Measurements from ENCODE around the gene ZNF70.
A peak's percentile ranks its signal among the peaks of the same experiment; 100 is the strongest.

The ZNF70 gene

DNA sequence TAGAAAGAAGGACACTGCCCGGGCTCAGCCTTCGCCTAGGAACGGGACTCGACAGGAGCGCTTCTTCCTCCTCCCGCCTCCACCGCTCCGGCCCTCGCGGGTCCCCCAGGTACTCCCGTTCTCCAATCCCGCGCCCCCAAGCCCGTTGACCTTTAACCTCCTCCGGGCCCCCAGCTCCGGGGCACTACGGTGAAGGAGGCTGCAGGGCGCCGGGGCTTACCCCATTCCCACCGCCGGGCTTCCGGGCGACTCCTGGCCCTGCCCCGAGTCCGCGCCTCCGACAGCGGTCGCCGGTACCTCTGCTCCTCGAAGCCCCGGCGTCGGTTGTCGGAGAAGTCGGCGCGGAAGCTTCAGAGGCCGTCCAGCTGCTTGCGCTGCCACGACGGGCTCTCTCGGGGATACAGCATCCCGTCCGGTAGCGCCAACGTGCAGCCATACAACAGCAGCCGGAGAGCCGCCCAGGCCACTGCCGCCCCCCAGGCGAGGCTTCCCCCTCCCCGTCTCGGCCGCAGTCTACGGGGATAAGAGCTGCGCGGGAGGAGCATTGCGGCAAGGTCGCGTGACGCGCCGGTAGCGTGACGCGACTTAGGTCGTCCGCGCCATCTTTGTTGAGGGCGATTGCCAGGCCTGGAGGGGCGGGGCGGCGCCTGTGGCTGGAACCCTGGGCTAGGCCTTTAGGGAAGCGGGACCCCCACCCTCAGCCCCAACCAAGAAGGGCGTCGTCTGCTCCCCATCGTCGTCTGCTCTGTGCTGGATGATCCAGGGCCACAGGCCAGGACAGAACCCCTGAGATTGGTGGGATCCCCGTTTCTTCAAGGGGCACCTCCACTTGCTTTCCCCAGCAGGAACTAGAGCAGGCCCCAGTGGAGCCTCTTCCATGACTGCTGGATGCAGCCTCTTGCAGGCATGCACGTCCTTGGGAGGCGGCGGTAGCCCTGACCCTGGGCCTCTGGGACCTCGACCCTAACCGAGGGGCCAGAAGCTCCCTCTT lies 33.8 kb downstream of the ZNF70 start:
- DNase-seq (ENCODE audit: low read depth in 2 of 2): peak; percentile 64 to 66

DNA sequence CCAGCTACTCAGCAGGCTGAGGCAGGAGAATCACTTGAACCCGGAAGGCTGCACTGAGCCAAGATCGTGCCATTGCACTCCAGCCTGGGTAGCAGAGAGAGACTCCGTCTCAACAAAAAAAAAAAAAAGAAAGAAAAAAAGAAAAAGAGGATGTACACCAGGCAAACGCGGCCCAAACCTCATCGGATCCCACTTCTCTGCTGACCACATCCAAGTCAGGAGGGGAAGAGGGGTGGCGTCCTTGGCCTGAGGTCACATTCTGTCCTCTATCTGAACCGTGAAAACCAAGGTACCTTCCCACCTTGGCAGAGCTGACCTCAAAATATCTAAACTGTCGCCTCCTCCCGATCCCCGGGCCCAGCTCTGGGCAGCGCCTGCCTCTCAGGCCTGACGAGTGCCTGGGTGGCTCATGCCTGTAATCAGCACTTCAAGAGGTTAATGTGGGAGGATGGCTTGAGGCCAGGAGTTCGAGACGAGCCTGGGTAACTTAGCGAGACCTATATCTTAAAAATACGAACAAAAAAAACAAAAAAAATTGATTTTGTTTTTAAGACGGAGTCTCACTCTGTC lies 35.0 kb downstream of the ZNF70 start:
- DNase-seq (ENCODE audit: low read depth in 2 of 2): no peak

DNA sequence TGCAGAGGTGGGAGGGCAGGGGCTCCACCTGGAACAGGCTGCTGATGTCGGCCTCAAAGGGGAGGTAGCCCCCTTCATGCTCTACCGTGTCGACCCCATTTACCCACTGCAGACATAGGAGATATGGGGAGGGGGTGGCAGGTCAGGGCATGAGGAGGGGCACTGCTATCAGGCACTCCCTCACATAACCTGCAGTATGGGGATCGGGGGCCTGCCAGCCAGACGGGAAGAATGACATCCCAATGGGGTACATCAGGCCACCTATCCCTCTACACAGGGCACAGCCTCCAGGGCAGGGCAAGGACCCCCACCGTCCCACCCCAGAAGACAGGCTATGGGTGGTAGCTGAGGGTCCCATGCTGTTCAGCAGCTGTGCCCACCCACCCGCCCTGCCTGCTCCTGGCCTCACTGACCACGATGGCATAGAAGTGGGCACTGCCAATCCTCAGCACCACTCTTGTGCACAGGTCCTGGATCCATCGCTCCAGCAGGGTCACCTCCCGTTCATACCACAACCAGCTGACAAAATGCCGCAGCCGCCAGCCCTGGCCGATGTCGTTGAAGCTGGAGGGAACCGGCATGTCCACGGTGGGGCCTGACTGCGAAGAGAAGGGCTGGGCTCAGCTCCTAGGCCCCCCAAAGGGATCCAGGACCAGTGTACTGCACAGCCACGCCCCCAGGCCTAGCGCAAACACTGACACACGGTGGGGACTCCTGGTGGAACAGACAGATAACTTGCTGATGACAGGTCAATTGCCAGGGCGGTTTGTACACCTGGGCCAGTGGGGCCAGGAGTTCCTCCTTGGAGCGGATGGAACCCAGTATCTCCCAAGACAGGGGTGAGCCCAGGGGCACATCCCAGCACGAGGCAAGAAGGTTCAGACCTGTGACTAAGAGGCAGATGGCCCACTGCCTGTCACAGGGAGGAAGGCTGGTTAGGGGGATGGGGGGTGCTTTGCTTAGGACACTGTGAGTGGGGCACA lies 36.0 kb downstream of the ZNF70 start:
- DNase-seq (ENCODE audit: low read depth in 2 of 2): no peak

DNA sequence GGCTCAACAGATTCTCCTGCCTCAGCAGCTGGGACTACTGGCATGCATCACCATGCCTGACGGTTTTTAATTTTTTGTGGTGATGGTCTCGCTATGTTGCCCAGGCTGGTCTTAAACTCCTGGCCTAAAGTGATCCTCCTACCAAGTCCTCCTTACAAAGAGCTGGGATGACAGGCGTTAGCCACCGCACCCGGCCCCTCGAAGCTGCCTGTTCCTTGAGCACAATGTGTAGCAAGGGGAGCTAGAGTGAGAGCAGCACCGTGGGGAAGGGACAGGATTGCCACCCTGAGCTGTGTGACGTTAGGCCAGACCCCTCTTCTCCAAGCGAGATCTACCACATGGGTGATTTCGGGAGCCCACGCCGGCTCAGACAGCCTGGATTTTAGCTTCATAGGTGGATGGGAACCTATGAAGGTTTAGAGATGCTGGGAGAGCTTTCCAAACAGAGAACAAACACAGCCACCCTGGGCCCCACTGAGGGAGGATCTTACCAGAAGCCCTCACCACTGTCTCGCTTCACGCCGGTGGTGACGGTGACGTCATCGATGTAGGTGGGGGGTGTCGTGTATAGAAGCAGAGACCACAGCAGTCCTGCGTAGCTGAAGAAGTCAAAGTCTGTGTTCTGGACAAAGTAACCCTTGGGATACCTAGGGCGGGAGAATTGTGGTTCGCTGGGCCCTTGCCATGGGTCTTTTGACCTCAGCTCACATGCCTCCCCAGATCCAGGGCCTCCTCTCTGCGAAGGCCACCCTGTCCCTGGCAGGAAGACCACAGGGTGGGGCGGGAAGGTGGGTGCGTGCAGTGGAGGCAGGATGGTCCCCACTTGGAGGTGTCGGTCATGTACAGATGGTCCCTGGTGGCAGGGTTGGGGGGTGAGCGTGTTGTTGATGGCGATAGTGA lies 37.0 kb downstream of the ZNF70 start:
- DNase-seq (ENCODE audit: low read depth in 2 of 2): no peak

DNA sequence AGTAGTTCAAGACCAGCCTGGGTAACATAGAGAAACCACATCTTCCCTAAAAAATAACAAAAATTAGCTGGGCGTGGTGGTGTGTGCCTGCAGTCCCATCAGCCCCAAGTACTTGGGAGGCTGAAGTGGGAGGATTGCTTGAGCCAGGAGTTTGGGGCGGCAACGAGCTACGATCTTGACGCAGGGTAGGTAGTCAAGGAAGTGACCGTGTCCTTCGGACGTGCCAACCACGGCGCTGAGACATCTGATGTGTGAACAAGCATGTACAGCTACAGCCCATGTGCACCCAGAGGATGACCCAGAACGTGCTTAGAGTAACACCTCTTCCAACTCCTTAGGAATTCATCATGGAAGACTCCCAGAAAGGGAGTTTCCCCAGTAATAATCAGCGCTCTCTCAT lies 38.7 kb downstream of the ZNF70 start:
- no peak for DNase-seq (ENCODE audit: low read depth in 2 of 2)

DNA sequence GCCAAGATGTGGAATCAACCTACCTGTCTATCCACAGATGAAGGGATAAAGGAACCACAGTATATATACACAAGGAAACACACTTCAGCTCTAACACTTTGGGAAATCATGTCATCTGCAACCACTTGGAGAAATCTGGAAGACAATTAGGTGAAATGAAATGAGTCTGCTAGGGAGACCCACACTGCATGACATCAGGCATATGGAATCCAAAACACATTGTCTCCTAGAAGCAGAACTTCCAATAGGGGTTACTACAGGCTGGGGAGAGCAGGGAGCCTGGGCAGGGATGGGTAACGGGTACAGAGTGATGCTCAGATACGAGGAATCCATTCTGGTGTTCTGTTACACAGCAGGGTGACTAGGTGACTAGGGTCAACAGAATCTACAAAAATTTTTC lies 41.8 kb downstream of the ZNF70 start:
- peak; percentile 5 to 15 for DNase-seq (ENCODE audit: low read depth in 2 of 2)

DNA sequence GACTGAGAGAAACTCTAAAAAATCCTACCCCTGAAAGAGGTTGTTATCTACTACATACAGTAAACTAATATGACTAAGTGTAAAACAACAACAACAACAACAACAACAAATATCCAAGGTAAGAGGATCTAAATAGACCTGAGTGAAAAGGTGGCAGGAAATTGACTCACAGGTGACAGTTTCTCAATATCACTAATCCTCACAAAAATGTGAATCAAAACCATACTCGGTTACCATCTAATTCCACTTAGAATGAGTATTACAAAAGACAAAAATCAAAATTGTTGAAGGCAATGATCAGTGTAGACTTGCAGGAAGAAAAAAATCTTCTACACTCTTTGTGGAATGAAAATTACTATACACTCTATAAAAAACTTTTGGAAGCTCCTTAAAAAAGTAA lies 42.6 kb downstream of the ZNF70 start:
- no peak for DNase-seq (ENCODE audit: low read depth in 2 of 2)

DNA sequence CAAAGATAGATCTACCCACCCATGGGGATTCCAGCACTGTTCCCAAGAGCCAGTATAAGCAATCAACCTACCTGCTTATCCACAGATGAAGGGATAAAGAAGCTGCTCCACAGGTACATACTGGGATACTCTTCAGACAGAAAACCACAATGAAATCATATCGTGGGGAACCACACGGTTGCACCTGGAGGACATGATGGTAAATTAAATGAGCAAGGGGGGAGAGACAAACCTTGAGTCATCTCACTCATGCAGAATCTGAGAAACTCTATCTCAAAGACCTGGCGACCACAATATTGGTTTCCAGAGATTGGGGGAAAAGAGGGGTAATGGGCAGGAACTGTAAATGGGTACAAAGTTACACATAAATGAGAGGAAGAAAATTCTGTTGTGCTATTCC lies 45.6 kb downstream of the ZNF70 start:
- DNase-seq (ENCODE audit: low read depth in 2 of 2): no peak

DNA sequence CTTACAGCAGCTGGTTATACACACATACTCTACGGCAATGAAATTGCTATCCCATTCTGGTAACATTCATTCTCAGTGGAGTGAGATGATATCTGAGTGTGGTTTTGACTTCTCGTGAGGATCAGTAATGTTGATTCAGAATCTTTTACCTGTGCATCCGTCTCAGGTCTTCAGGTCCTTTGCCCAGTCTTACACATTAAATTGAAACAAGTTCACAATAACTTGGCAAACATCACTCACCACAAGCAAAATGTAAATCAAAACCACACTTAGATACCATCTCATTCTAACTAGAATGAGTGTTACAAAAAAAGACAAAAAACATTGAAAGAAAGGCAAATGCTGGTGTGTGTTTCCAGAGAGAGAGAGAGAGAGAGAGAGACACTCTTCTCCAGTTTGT lies 46.1 kb downstream of the ZNF70 start:
- no peak for DNase-seq (ENCODE audit: low read depth in 2 of 2)

DNA sequence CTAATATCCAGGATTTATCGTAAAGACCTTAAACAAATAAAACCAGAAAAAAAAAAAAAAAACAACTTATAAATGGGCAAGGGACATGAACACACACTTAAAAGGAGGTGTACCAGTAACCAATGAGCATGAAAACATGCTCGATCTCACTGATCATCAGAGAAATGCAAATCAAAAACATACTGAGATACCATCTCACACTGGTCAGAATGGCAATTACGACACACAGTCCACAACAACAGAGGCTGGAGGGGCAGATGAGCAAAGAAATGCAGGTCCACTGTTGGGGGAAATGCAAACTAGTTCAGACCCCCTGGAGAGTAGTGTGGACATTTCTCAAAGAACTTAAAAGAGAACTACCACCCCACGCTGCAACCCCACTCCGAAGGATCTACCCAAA lies 46.9 kb downstream of the ZNF70 start:
- no peak for DNase-seq (ENCODE audit: low read depth in 2 of 2)

DNA sequence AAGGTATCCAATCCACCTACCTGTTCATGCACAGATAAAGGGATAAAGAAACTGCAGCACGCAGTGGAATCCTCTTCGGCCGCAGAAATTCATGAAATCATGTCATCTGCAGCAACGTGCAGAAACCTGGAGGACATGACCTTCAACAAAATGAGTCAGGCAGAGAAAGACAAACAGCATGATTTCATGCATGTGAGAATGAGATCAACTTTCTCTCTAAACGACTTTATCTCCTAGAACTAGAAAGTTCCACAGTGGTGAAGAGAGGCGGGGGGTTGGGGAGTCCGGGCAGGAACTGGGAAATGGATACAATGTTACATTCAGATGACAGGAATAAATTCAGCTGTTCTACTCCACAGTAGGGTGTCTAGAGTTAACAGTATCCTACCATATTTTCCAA lies 50.2 kb downstream of the ZNF70 start:
- no peak for DNase-seq (ENCODE audit: low read depth in 2 of 2)

DNA sequence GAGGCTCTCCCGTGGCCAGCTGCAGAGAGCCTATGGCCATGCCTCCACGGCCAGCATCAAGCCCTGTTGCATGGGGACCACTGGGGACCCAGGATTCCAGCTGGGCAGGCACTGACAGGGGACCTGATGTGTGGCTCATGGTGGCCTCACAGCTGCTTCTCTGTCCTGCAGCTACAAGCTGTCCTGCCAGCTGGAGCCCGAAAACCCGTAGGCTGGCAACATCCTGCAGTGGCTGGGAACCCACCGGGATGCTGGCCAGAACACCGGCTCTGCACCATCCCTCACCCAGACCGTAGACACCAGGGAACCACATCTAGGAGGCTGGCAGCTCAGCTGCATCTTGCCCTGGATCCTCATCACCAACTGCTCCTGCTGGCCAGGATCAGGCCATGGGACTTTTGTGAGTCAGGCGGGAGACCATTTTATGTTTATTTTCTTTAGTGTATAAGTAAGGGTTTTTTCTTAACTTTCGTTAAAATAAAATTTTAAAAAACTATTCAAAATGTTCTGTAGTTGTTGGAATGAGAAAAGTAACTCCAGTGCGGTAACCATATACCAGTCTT lies 52.2 kb downstream of the ZNF70 start:
- DNase-seq (ENCODE audit: low read depth in 2 of 2): no peak

DNA sequence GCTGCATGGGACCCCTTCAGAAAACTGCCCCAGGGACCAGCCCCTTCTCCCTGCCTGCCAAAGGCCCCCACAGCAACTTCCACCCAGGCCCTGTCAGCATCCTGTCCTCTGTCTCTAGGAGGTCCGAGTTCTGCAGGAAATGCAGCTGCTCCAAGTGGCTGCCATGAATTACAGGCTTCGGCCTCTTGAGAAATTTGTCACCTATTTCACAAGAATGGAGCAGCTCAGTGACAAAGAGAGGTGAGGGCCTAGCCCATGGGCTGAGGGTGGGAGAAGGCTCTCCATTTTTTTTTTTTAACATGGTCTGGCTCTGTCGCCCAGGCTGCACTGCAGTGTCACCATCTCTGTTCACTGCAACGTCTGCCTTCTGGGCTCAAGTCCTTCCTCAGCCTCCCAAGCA lies 52.8 kb downstream of the ZNF70 start:
- no peak for DNase-seq (ENCODE audit: low read depth in 2 of 2)

DNA sequence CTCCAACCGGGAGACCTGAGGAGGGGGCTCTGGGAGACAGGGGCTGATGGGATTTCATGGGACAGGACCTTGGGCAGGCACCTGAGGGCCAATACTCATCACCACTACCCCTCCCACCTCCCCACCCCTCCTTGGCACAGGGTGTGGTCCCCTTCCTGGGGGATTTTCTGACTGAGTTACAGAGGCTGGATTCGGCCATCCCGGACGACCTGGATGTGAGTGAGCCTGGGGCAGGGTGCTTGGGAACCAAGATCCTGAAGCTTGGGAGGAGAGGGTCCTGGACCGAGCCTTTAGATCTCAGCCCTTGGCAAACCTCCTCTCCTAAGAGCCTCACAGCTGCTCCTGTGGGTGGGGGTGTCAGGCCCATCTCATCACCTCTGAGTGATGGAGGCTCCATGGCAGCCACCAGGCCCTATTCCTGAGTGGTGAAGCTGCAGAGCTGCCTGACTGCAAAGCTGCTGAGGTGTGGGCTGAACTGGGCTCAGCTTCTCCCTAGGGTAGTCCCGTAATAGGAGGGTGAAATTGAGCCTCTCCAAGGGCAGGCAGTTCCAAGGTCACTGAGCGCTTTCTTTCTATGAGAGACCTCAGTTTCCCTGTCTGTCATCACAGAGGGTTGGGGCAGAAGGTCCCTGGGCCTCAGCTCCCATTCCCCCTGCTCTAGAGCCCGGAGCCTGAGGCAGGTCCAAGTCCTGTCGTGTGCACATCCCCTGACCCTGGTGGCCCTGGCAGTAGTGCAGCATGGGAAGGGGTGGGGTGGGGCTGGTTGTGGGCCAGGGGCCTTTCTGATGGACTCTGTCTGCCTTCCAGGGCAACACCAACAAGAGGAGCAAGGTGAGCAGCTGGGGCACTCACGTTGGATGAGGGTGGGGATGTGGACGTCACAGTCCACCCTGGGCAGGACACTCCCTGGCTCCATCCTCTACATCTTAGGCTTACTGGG lies 53.6 kb downstream of the ZNF70 start:
- no peak for DNase-seq (ENCODE audit: low read depth in 2 of 2)

DNA sequence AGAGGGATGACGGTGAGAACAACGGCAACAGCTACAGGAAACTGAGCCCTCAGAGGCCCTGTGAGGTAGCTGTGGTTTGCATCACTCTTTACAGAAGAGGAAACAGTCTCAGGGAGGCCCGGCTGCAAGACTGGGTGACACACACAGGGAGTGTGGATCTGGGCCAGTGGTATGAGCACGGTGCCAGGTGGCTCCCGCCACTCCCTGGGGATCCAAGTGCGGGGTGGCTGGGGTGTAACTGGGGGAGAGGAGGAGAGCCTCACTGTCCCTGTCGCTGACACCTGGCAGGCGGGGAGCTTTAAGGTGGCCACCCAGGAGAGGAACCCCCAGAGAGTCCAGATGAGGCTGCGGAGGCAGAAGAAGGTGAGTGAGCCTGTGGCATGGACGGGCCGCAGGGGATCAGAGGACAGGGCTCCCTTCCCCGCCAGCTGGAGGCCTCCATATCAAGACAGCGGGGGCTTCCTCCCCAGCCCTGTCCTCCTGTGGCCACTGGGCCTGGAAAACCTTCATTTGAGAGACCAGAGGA lies 54.5 kb downstream of the ZNF70 start:
- DNase-seq (ENCODE audit: low read depth in 2 of 2): no peak

DNA sequence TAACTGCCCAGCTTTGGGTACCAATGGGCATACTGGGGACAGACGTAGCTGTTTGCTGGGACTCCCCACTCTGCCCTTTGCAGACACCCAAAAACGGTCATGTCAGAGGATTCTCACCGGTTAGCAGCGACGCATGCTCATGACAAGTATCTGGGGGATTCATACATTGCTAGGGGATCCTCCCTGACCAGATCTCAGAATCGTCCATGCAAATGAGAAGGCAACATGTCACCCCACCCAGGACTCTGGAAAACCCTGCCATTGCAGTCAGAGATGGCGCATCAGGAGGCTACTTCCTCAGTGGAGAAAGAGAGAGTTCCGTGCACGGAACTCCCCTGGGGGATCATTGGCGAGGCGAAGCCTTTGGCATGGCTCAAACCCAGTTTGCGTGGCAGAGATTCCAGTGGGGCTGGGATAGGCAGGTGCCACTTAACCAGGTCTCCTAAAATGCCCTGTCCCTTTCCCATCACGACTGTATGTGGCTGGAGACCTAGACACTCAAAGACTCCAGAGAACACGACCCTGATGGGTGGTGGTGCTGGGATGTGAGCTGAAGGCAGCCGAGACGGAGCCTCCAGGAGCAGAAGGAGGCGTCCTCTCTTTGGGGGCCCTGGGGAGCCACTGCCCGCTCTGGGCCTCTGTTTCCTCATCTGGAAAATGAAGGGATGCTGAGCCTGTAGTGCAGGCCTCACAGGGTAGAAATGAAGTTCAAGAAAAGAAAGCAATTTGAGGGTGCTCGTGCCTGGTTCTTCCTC lies 55.2 kb downstream of the ZNF70 start:
- no peak for DNase-seq (ENCODE audit: low read depth in 2 of 2)

DNA sequence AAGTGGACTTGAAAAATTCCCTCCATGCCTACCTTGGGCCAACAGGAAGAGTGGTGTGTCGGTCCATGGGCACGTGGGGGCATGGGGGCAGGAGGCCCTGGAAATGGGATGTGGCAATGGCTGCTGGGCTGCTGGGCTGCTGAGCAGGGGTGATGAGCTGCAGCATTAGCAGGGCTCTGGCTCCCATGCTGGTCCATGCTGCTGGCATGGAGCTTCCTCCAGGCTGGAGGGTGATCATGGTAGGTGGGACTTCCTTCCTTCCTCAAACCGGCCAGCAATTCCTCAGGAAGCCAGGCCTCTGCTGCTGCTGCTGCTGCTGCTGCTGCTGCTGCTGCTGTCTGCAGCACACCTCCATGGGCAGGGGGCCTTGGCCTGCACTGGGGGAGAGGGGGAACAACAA lies 55.8 kb downstream of the ZNF70 start:
- DNase-seq (ENCODE audit: low read depth in 2 of 2): no peak

DNA sequence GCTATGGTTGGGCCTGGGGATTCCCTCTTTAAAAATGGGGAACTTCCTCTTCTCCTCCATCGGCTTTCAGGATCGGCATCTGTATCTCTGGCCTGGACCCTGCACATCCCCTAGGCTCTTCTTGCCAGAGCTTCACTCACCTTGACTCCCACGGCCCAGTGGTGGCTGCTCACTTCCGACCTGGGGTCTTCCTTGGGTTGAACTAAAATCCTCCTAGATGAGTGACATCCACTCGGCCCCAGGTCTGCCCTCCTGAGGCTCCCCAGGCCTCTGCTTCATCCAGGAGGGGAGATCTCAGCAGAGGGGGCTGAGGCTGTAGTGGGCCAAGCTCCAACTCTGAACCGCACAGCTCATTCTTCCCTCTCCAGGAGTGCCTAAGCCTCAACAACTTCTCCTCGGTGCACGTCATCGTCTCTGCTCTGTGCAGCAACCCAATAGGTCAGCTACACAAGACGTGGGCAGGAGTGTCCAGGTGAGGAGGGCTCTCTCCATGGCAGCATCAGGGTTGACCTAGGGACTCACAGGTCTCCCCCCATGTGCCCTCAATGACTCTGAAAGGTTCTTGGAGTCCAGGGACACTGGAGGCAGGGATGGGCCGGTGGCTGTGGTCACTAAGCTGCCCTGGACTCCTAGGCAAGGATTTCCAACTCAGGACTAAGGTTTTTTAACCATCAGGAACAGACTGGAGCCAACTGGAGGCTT lies 56.8 kb downstream of the ZNF70 start:
- no peak for DNase-seq (ENCODE audit: low read depth in 2 of 2)
